GM12878 (cell line): ENCODE results near the gene DUSP22. TPM values are rescaled to one million over a fixed set of nuclear protein-coding genes. Genes with fewer than 3 reads are reported as not detected.

ENCODE experiments used
- ATAC-seq: fragments of 200-7000 bp; cut with Tn5 transposase; 3 replicates; pipeline ENCODE4 v1.9.1; 2020; ENCODE audit warnings: mild to moderate bottlenecking, moderate library complexity
- BruUV-seq: library from RNA; stranded (reverse); fragments of 400-500 nt; replicated peaks from 2 replicates; lab custom pipeline; 2021; lab: Mats Ljungman, UMichigan
- CTCF ChIA-PET: fragments of 300-600 bp; sonication (Branson Sonifier 250); formaldehyde crosslinking; extraction: SDS; loops from one replicate; lab custom pipeline; 2021; ENCODE audit warnings: inconsistent platforms; lab: Yijun Ruan, JAX
- POLR2A ChIA-PET: fragments of 350-600 bp; formaldehyde crosslinking; extraction: SDS; loops from one replicate; lab custom pipeline; 2021; ENCODE audit warnings: inconsistent platforms; lab: Charles Lee
- RAD21 ChIA-PET: fragments of 300-600 bp; sonication (Branson Sonifier 250); formaldehyde crosslinking; loops from one replicate; lab custom pipeline; 2023; ENCODE audit warnings: antibody characterized with exemption; ENCODE audit not compliant: unreplicated experiment; lab: Charles Lee
- SMC1A ChIA-PET: fragments of 300-600 bp; sonication (Branson Sonifier 250); formaldehyde crosslinking; loops from one replicate; lab custom pipeline; 2023; ENCODE audit not compliant: unreplicated experiment, uncharacterized antibody; lab: Charles Lee
- DNase-seq: peaks from one replicate; pipeline ENCODE4 v3.0.0-alpha.2; 2011; ENCODE audit warnings: low read depth, low spot score
- FAIRE-seq: peaks from 3 replicates; lab custom pipeline; 2011; peaks lifted over from hg19 to GRCh38; lab: Jason Lieb, UNC
- H2AFZ ChIP-seq: 2 replicates; pipeline ENCODE4 v1.6.0; 2011; ENCODE audit warnings: low read depth, low read length, control low read depth; ENCODE audit not compliant: control insufficient read depth
- H3K27ac ChIP-seq: 2 replicates; pipeline ENCODE4 v1.5.1; 2011; ENCODE audit warnings: control low read depth; ENCODE audit not compliant: control insufficient read depth, insufficient read depth
- H3K27me3 ChIP-seq, 2 experiments: replicated peaks in 1 of 2; 2 replicates each; pipeline versions ENCODE4 v1.6.0 to v1.6.1; 2011; ENCODE audit warnings: low read length in 1 of 2; ENCODE audit not compliant: control insufficient read depth in 2 of 2, insufficient read depth in 2 of 2
- H3K36me3 ChIP-seq, 2 experiments: 2 replicates each; pipeline ENCODE4 v1.5.1; 2011; ENCODE audit warnings: low read length in 1 of 2; ENCODE audit not compliant: control insufficient read depth in 2 of 2, insufficient read depth in 2 of 2
- H3K4me1 ChIP-seq: 2 replicates; pipeline ENCODE4 v1.6.1; 2011; ENCODE audit warnings: mild to moderate bottlenecking, low read length, moderate library complexity, mixed read lengths; ENCODE audit not compliant: control insufficient read depth, insufficient read depth
- H3K4me2 ChIP-seq: 2 replicates; pipeline ENCODE4 v1.6.0; 2011; ENCODE audit warnings: control low read depth; ENCODE audit not compliant: control insufficient read depth, insufficient read depth
- H3K4me3 ChIP-seq: fragments of 200-600 bp; sonication (generic); 2 replicates; pipeline ENCODE4 v1.5.1; 2016
- H3K79me2 ChIP-seq: 2 replicates; pipeline ENCODE4 v1.6.0; 2011; ENCODE audit warnings: low read length; ENCODE audit not compliant: control insufficient read depth, insufficient read depth
- H3K9ac ChIP-seq: 2 replicates; pipeline ENCODE4 v1.8.0; 2011; ENCODE audit warnings: low read length, control low read depth, mixed read lengths; ENCODE audit not compliant: control insufficient read depth, insufficient read depth
- H3K9me3 ChIP-seq: replicated peaks from 3 replicates; pipeline ENCODE4 v1.5.1; 2011; ENCODE audit warnings: mild to moderate bottlenecking, low read length; ENCODE audit not compliant: control insufficient read depth, insufficient read depth
- H4K20me1 ChIP-seq: 2 replicates; pipeline ENCODE4 v1.6.0; 2011; ENCODE audit not compliant: control insufficient read depth, insufficient read depth
- ATF3 ChIP-seq: IDR thresholded peaks from 2 replicates; pipeline ENCODE4 v1.6.1; 2011; ENCODE audit warnings: low read depth, mild to moderate bottlenecking, low read length, moderate library complexity, borderline replicate concordance; ENCODE audit errors: extremely low read depth
- CEBPB ChIP-seq, 2 experiments: fragments of 150-350 bp in 1 of 2; IDR thresholded peaks; 2 replicates each; pipeline ENCODE4 v1.6.1; 2012 to 2014; ENCODE audit warnings: low read depth in 2 of 2, low read length in 2 of 2, borderline replicate concordance in 1 of 2, inconsistent platforms in 1 of 2
- E2F8 ChIP-seq: fragments of 450-650 bp; IDR thresholded peaks from 2 replicates; pipeline ENCODE4 v1.6.1; 2018; ENCODE audit warnings: mild to moderate bottlenecking, low read depth, moderate library complexity; ENCODE audit not compliant: partially characterized antibody
- NFXL1 ChIP-seq: fragments of 450-650 bp; IDR thresholded peaks from 2 replicates; pipeline ENCODE4 v1.6.1; 2017; ENCODE audit warnings: antibody characterized with exemption, mild to moderate bottlenecking, borderline replicate concordance
- NKRF ChIP-seq: fragments of 450-650 bp; conservative IDR thresholded peaks from 2 replicates; pipeline ENCODE4 v1.6.1; 2017; ENCODE audit warnings: mild to moderate bottlenecking, moderate library complexity
- POLR2AphosphoS2 ChIP-seq: IDR thresholded peaks from 2 replicates; pipeline ENCODE4 v1.6.1; 2011; ENCODE audit warnings: low read depth, mild to moderate bottlenecking, low read length, improper control_type of control experiment, moderate library complexity
- POLR2AphosphoS5 ChIP-seq: IDR thresholded peaks from 2 replicates; pipeline ENCODE4 v1.6.1; 2011; ENCODE audit warnings: mild to moderate bottlenecking, low read length, inconsistent platforms
- STAT1 ChIP-seq: fragments of 450-650 bp; conservative IDR thresholded peaks from 2 replicates; pipeline ENCODE4 v1.6.1; 2014; ENCODE audit warnings: antibody characterized with exemption, mild to moderate bottlenecking
- ZNF274 ChIP-seq: IDR thresholded peaks from one replicate; pipeline ENCODE4 v1.8.0; 2011; ENCODE audit not compliant: insufficient read length, insufficient read depth
- ZNF622 ChIP-seq: fragments of 450-650 bp; IDR thresholded peaks from 2 replicates; pipeline ENCODE4 v1.6.1; 2017; ENCODE audit warnings: mild to moderate bottlenecking, inconsistent platforms
- WGBS: methylation state at CpG from one replicate; pipeline ENCODE4 v1.1.6; 2016; ENCODE audit warnings: low lambda C conversion rate; ENCODE audit not compliant: insufficient replicate concordance, insufficient coverage; ENCODE audit errors: missing lambda C conversion rate; 5-methylcytosine and 5-hydroxymethylcytosine counted together
- in situ Hi-C: fragments of 300-500 bp; cut with MboI; formaldehyde crosslinking; loops from 9 replicates; pipeline ENCODE4 v1.14.3; 2018; ENCODE audit warnings: mixed read lengths
- intact Hi-C: fragments of 100-400 bp; cut with micrococcal nuclease; formaldehyde crosslinking; loops from one replicate; pipeline ENCODE4 v1.14.2; 2022; ENCODE audit not compliant: unreplicated experiment
- polyA plus RNA-seq, 11 experiments: library from polyadenylated mRNA; depleted of rRNA in 4 of 11; unstranded in 6 of 11; stranded (reverse) in 5 of 11; fragments of >200 nt; fragmentation: Nextera tagmentation in 4 of 11; fragmentation: Illumina TruSeq in 1 of 11; extraction: Ambion mirVana in 4 of 11; extraction: Trizol in 1 of 11; gene quantifications; 1 replicate in 1 of 11; 2 replicates in 10 of 11; pipeline versions ENCODE4 v1.2.1 to v1.2.3, GENCODE V29; 2011 to 2016; ENCODE audit warnings: inconsistent platforms in 2 of 11, missing spikeins in 2 of 11, low read depth in 1 of 11
- total RNA-seq, 4 experiments: library from RNA; depleted of rRNA in 3 of 4; stranded (reverse); fragments of >200 nt in 3 of 4; fragmentation: Illumina TruSeq in 1 of 4; extraction: Trizol in 1 of 4; gene quantifications; 2 replicates each; pipeline versions ENCODE4 v1.2.1 to v1.2.3, GENCODE V29; 2013 to 2021

DUSP22 gene
- total and polyA plus RNA-seq, 10 of the 15 experiments (the other 5 are each of a cell fraction or from before 2014, with no cell fraction given): 78.9 to 156 (median 107) TPM

GRCh38 chr6:301526-301925, 9.2 kb downstream of the DUSP22 start:
- Histone ChIP-seq H3K4me2 (no peak overlapping the region), H3K27me3 (no peaks in the 10 kb centered on the region), H3K36me3 (peaks cover 14 to 15% of the 10 kb centered on the region in 2 experiments; a peak in 3 of 4 replicates), H3K79me2 (peaks cover 85% of the 10 kb centered on the region), H3K9ac (no peak overlapping the region), H3K9me3 (no peaks in the 10 kb centered on the region), H3K27ac (no peak overlapping the region), H3K4me1 (peaks cover 75% of the 10 kb centered on the region), H4K20me1 (no peaks in the 10 kb centered on the region), H3K4me3 (no peak overlapping the region), H2AFZ (no peak overlapping the region)
- WGBS: 76% methylated on average over 8 of the region's 8 CpGs
- POLR2A ChIA-PET: interaction anchor here (6.4 kb wide), 2 partner anchors 8 to 29 kb away, joined by 53 to 67 read pairs; no protein-coding TSS in a partner anchor
- in situ Hi-C loops: no loop called here
- FAIRE-seq: no peak
- SMC1A ChIA-PET: interaction anchor here (1.0 to 7.2 kb wide), 3 partner anchors 12 to 38 kb away, joined by 4 to 82 read pairs (median 11); no protein-coding TSS in a partner anchor
- intact Hi-C loops: no loop called here
- CTCF ChIA-PET: interaction anchor here (5.7 kb wide), 1 partner anchor 21 kb away, joined by 46 read pairs; no protein-coding TSS in a partner anchor
- no peak for ATAC-seq
- TF ChIP-seq POLR2AphosphoS2: no peak
- TF ChIP-seq NKRF: no peak
- no peak for TF ChIP-seq NFXL1
- no peak for TF ChIP-seq CEBPB (IDR thresholded peaks at IDR 0.05; ENCODE audit: borderline replicate concordance in 1 of 2, low read depth in 2 of 2, low read length in 2 of 2)
- no peak for TF ChIP-seq STAT1
- no peak for TF ChIP-seq ZNF622
- no peak for TF ChIP-seq E2F8
- no peak for TF ChIP-seq ATF3
- TF ChIP-seq ZNF274: no peak
- no peak for TF ChIP-seq POLR2AphosphoS5
- no peak for DNase-seq
- RAD21 ChIA-PET: interaction anchor here (0.9 to 6.4 kb wide), 5 partner anchors 12 to 44 kb away, joined by 3 to 112 read pairs (median 5); no protein-coding TSS in a partner anchor
- no TSS peak for BruUV-seq
